ENCODE results near the gene OR1I1.

GRCh38 chr19:15118248-15118647 is 36.2 kb downstream of the OR1I1 start:
- TF ChIP-seq CTCF (IDR thresholded peaks at IDR 0.05): no peak
- no peak for TF ChIP-seq ZFX (IDR thresholded peaks at IDR 0.05; ENCODE audit: borderline replicate concordance)
